HCEC 1CT (cell line): ENCODE data around the gene PDIA2.

Experiments
- DNase-seq: peaks from one replicate; pipeline ENCODE4 v3.0.0-alpha.2; 2017

Gene PDIA2

GRCh38 chr16:280991-281659, 1.8 kb upstream of the PDIA2 start:
- DNase-seq: no peak

- no peak for DNase-seq
Measured at GRCh38 chr16:281660-282255, 1.2 kb upstream of the PDIA2 start.

GRCh38 chr16:282491-282890, 473 bp upstream of the PDIA2 start:
- no peak for DNase-seq

DNA sequence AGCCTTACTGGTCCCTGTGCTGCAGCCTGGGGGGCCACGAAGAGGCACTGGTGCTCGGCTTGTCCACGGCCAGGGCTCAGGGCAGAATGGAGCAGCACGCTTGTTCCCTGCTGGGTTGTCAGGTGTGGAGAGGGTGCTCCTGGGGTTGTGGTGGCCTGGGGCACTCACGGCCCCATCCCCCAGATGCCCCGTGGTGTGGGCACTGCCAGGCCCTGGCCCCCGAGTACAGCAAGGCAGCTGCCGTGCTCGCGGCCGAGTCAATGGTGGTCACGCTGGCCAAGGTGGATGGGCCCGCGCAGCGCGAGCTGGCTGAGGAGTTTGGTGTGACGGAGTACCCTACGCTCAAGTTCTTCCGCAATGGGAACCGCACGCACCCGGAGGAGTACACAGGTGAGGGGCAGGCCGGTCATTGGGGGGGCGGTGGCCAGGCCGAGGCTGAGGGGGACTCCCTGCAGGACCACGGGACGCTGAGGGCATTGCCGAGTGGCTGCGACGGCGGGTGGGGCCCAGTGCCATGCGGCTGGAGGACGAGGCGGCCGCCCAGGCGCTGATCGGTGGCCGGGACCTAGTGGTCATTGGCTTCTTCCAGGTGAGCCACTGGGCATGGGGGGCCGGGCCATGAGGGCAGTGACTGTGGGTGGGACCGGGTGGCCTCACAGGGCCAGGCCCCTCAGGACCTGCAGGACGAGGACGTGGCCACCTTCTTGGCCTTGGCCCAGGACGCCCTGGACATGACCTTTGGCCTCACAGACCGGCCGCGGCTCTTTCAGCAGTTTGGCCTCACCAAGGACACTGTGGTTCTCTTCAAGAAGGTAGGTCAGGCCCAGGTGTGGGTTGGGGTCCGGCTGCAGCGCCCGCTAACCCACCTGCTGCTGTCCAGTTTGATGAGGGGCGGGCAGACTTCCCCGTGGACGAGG, 1.5 kb downstream of the PDIA2 start:
- no peak for DNase-seq

- no peak for DNase-seq
Measured at GRCh38 chr16:285146-286055, 2.4 kb downstream of the PDIA2 start.

- no peak for DNase-seq
Measured at GRCh38 chr16:286491-287297, 3.7 kb downstream of the PDIA2 start.

DNA sequence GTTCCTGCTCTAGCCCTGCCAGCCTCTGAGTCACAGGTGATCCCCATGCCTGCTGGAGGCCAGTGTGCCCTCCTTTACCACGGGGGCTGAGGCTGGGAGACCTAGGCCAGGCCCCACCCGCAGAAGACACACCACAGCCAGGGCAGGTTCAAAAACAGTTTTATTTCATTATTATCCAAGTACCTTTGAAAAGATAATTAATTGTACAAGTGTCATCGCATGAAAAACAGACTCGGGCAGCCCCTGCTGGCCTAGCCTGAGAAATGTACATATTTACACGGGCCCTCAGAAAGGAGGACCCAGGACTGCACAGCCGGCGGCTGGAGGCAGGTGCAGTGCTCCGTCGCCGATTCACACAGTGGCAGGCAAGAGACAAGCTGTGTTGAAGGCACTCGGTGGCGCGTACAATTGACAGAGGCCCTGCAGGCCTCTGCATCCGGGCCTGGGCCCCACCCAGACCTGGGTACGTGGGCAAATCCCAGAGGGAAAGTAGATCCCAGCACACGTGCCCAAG, 4.4 kb downstream of the PDIA2 start:
- DNase-seq: no peak

DNA sequence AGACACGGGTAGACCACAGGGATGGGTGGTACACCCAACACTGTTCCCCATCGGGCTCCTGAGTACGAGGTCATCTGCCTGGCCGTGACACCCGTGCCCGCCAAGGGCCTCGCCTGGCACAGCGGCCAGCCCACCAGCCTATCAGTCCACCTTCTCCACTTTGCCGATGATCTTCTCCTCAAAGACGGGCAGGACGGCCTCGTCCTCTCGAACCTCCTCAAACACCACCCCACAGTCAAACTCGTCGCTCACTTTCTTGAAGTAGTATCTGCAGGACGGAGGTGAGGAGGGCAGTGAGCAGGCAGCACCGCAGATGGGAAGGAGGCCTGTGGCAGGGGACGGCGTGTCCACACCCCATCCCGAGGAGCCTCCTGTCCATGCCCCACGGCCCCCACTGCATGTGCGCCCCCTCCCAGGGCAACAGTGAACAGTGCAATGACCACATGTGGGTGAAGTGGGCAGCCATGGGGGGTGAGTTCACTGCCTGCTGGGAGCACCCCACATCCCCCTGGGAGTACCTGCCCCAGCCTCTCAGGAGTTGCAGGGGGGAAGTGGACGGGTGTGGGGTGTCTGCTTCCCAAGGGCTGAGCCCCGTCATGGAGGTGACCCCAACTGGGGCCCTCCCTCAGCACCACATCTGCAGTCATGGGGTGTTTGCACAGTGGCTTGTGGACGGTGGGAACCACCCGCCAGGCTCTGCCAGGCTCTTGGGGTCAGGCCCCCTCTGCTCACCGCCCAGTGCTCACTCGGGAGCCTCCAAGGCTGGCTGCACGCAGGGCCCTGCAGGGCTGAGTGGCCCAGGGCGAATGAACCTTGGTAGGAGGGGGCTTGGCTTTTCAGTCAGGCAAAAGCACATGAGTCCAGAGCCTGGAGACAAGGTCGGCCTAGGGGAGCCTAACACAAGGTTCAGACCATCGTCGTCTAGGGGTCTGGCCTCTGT, 5.3 kb downstream of the PDIA2 start:
- no peak for DNase-seq

DNA sequence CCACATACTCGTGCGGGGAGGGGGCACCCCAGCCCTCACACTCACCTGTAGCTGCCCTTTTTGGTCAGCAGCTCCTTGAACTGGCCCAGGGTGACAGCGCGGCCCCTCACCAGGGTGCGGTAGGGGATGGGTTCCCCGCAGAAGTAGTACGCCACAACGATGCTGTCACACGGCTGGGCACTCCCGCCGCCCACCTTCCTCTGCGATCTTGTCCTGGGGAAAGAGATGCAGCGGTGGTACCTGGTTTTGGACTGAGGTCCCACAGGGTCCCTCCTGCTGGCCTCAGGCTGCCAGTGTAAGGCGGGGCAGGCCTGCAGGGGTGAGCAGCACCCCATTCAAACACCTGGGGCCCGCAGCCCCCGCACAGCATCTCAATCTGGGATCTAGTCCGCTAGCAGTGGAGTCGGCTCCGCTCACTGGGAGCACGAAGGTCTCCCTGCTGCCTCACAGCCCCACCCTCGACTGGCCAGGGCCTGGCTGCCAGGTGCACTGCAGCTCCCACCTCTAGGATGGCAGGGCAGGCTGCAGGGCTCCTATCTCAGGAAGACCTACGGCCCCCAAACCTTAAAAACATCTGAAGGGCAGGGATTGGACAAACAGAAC, 6.5 kb downstream of the PDIA2 start:
- DNase-seq: no peak

- DNase-seq: no peak
Measured at GRCh38 chr16:290015-290680, 7.2 kb downstream of the PDIA2 start.

GRCh38 chr16:290681-291405, 7.9 kb downstream of the PDIA2 start:
- DNase-seq: no peak

GRCh38 chr16:291539-291938, 8.6 kb downstream of the PDIA2 start:
- no peak for DNase-seq

DNA sequence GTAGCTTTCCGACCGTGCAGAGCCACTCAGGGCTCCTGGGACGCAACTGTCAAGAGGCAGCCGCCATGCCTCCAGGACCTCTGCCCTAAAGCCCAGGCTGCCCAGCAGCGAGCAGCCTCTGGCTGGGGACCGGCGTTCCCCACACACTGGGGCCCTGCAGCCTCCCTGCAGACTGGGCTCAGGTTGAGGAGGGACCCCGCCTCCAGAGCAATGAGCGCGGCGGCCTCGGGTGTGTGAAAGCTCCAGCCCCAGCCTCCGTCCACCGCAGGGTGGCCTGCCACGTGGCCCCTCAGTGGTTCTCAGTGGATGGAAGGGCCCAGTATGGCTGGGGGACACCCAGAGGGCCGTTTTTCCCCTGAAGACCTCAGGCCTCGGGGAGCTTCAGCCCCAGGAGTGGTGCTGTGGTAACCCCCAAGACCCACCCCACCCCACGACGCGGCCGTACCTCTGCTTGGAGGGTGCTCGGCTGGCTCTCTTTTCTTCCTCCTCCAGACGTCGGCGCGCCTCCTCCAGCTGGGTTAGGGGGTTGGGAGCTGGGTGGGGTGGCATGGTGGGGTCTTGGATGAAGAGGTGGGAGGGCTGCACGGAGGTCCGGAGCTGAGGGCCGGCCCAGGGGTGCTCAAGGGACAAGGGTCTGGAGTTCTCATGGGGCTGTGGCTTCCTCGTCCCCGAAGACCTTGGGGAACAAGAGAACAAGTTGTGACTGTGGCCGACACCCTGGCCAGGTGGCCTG, 10.2 kb downstream of the PDIA2 start:
- DNase-seq: no peak

DNA sequence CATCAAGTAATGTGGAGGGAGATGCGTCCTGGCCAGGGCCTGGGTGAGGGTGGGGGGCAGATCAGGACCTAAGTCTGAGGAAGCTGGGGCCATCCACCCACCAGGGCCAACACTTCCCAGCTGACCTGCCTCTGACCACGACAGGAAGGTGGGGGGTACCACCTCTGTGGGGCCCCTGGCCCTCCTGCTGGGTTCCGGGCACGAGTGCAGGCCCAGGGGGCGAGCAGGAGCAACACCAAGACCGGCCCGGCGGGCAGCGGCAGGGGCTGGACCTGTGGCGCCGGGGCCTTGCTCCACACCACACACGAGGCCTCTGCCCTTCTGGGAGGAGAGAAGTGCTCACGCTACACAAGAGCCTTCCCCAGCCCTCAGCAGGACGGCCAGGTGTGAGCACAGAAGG, 13.3 kb downstream of the PDIA2 start:
- no peak for DNase-seq

DNA sequence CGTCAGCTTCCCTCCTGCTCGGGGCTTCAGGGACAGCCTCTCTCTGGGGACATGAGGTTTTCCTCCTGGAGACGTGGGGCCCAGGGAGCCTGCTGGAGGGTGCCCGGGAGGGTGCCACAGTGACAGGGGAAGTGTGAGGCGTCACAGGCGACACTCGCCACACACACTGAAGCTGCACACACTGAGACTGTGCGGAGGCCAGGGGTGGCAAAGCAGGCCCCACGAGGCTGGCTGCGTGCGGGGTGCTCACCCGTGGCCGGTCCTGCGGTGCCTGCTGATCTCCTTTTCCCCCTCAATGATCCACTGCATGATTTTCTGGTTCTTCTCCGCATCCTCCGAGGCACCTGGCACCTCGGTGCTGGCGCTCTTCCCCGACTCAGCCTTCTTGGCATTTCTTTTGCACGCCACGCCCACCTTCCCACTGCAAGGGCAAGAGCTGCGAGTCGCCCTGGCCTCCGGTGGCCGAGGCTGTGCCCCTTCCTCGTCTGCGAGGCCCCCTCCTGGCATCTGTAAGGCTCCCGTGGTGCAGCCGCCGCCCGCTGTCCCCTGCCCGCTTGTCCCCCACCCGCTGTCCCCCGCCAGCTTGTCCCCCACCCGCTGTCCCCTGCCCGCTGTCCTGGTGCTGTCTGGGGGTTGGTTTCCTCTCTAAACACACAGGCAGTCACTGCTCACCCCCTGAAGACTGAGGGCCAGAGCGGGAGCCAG, 14.0 kb downstream of the PDIA2 start:
- DNase-seq: no peak

DNA sequence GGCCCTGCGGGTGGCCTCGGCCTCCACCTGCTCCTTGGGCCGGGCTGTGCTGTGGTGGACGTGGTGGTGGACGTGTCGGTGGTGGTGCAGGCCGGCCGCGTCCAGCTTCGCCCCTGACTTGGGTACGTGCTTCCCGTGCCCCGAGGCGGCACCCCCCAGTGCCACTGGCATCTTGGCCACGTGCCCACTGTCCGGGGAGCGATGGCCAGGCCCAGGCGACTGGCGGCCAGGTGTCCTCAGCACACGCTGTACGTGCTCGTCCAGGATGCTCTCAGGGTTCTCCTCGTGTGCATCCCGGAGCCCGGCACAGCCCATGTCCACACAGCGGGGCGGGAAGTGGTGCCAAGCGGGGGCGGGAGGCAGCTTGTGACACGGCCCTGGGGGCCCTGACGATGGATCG, 14.9 kb downstream of the PDIA2 start:
- DNase-seq: no peak

DNA sequence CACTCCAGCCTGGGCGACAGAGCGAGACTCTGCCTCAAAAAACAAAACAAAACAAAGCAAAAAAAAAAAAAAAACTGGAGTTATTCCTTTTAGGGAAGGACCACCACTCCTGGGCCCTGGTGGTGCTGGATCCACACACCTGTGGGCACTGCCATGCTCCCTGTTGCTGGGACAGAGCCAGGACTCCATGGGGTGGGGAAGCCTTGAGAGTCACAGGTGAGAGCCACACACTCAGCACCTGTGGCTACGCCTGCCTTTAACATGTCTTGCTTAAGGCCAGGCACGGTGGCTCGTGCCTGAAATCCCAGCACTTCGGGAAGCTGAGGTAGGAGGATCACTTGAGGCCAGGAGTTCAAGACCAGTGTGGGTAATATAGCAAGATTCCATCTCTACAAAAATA, 18.3 kb downstream of the PDIA2 start:
- no peak for DNase-seq
